Embryonic facial prominence (tissue), 1 donor: ENCODE data around the gene CASQ2.

Source experiments
- DNase-seq: peaks from one replicate; pipeline ENCODE4 v3.0.0-alpha.2; 2016; ENCODE audit errors: extremely low spot score

The CASQ2 gene

DNA sequence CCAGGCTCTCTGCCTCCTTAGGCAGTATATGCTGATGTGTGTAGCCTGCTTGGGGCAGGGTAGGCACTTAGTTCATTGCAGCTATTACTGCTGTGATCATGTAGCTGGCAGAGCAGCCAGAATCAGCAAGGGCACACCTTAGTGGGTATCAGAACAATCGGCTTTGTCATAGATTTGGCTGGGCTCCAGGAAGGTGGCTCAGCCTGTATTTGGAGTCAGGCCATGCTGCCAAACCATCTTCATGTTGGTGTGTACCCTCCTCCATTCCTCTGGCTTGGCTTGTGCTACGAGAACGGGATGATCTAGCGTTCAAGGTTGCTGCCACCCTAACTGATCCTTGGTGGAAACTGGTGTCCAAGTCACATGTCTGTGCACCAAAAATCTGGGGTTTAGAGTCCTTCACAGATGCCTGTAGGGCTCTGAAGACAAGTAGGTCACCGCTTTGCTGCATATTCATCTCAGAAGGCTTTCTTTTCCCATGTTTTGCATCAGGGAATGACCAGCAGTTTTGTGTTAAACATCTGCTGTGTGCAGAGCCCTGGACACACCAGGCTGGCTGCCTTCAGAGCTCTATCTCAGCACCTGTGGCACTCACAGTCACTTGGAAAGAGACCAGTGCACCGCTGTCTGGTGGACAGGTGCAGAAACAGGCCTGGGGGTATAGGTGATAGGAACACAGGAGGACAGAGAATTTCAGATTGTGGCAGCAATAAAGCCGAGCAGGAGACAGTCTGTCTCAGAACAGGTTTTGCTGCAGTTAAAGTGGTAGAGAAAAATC, 103.0 kb downstream of the CASQ2 start:
- no peak for DNase-seq

DNA sequence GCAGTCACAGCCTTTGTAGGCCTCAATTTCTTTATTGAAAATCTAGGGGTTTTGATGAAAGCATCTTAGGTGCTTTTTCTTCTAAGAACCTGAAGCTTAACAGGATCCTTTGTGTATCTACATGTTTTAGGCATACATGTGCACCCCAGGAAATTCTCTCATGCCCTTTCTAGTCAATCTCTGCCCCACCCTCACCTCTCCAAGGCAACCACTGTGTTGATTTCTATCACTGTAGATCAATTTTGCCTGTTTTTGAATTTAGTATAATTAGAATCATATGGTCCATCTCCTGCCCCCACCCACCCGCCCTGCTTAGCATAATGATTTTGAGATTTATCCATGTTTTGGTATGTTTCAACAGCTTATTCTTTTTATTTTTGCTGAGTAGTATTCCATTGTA, 107.4 kb downstream of the CASQ2 start:
- no peak for DNase-seq

- no peak for DNase-seq
Observed at GRCh38 chr1:115660151-115660550, 108.4 kb downstream of the CASQ2 start.

GRCh38 chr1:115658646-115659045, 109.9 kb downstream of the CASQ2 start:
- DNase-seq, result no peak

GRCh38 chr1:115656461-115657077, 111.9 kb downstream of the CASQ2 start:
- no peak for DNase-seq

- no peak for DNase-seq
Observed at GRCh38 chr1:115655916-115656315, 112.6 kb downstream of the CASQ2 start.

DNA sequence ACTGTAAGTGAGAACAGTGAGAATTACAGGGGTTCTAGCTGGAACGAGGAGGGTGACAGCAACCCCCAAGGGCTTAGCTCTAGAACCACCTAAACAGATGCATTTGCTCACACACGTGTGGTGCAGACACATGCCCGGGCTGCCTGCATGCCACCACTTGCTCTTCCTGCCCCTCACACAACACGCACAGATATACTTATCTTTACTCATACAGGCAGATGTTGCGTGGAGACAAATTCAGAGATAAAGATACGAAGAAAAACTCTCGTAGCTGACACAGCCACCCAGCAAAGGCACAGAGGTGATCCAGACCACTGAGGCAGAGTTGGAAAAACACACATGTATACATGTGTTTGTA, 113.2 kb downstream of the CASQ2 start:
- DNase-seq, result no peak

DNA sequence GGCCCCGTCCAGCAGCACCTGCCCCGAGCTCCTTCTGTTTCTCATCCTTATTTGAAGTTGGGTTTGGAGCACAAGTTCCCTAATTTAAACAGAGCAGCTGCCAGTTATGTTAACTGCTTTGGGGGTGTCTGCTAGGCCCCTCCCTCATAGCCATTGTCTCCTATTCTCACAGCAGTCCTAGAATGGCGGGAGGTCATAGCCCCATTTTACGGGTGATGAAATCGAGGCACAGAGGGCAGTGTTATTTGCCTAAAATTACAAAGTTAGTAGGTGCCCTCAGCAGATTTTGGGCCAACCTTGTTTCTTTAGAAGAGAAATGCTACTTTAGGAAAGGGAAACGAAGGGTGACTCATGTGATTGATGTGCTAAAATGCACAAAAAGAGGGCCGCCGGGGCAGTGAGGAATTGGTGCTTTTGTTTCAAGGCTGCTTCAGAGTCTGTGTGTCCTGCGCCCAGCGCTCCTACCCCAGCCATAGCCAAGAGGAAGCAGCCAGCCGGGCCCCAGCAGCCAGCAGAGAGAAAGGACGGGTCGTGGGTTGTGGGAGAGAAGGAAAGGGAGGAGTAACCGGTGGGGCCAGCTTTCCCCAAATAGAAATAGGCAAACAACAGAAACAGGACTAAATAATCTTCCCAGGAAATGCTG, 113.7 kb downstream of the CASQ2 start:
- no peak for DNase-seq

GRCh38 chr1:115654125-115654524, 114.4 kb downstream of the CASQ2 start:
- no peak for DNase-seq

- no peak for DNase-seq
Observed at GRCh38 chr1:115652236-115652788, 116.2 kb downstream of the CASQ2 start.

- DNase-seq, result no peak
Observed at GRCh38 chr1:115651391-115651790, 117.1 kb downstream of the CASQ2 start.

GRCh38 chr1:115650961-115651360, 117.6 kb downstream of the CASQ2 start:
- DNase-seq, result no peak
